HL-60 (cell line): ENCODE measurements around the gene MAP1LC3A.

Experiments
- DNase-seq, 2 experiments: peaks; one replicate each; pipeline ENCODE4 v3.0.0-alpha.2; 2010 to 2020; ENCODE audit warnings: low read depth in 1 of 2, low spot score in 1 of 2
- H3K27ac ChIP-seq: fragments of 250-450 bp; sonication (Bioruptor Pico); replicated peaks from 2 replicates; pipeline ENCODE4 v1.5.1; 2020; ENCODE audit warnings: mild to moderate bottlenecking, moderate library complexity
- H3K27me3 ChIP-seq: fragments of 250-450 bp; sonication (Bioruptor Pico); 2 replicates; pipeline ENCODE4 v1.5.1; 2021; ENCODE audit warnings: mild to moderate bottlenecking, moderate library complexity; ENCODE audit not compliant: insufficient read depth, poor library complexity, severe bottlenecking
- H3K4me3 ChIP-seq: replicated peaks from 2 replicates; pipeline ENCODE4 v1.5.1; 2011; ENCODE audit warnings: mild to moderate bottlenecking, control low read depth, low read length; ENCODE audit not compliant: insufficient read depth
- CTCF ChIP-seq: IDR thresholded peaks from one replicate; pipeline ENCODE4 v1.5.1; 2011; ENCODE audit warnings: low read length, control low read depth, inconsistent platforms; ENCODE audit not compliant: insufficient read depth
- GABPA ChIP-seq: IDR thresholded peaks from 2 replicates; pipeline ENCODE4 v1.6.1; 2012; ENCODE audit warnings: low read depth
- POLR2AphosphoS5 ChIP-seq: IDR thresholded peaks from 2 replicates; pipeline ENCODE4 v1.6.1; 2012; ENCODE audit warnings: low read depth
- REST ChIP-seq: IDR thresholded peaks from 2 replicates; pipeline ENCODE4 v1.6.1; 2012; ENCODE audit warnings: low read depth; ENCODE audit not compliant: insufficient replicate concordance
- SPI1 ChIP-seq: IDR thresholded peaks from 2 replicates; pipeline ENCODE4 v1.6.1; 2012; ENCODE audit warnings: low read depth, mild to moderate bottlenecking, borderline replicate concordance

Gene MAP1LC3A

GRCh38 chr20:34583544-34583943 is 25.0 kb downstream of the MAP1LC3A start:
- Histone ChIP-seq H3K4me3 (no peak overlapping the region), H3K27ac (no peak overlapping the region), H3K27me3 (no peaks in the 10 kb centered on the region)
- no peak for DNase-seq
- no peak for TF ChIP-seq SPI1
- no peak for TF ChIP-seq REST
- no peak for TF ChIP-seq GABPA
- TF ChIP-seq CTCF: no peak
- no peak for TF ChIP-seq POLR2AphosphoS5

- TF ChIP-seq POLR2AphosphoS5 (no peak), SPI1 (no peak), CTCF (no peak), REST (no peak), GABPA (no peak)
- Histone ChIP-seq H3K27me3 (no peaks in the 10 kb centered on the region), H3K27ac (no peak overlapping the region), H3K4me3 (no peak overlapping the region)
- no peak for DNase-seq
Measured at GRCh38 chr20:34585019-34585418, 26.5 kb downstream of the MAP1LC3A start.

GRCh38 chr20:34586488-34587163 is 28.1 kb downstream of the MAP1LC3A start:
- TF ChIP-seq POLR2AphosphoS5 (no peak), CTCF (no peak), REST (no peak), GABPA (no peak), SPI1 (no peak)
- Histone ChIP-seq H3K27ac (no peak overlapping the region), H3K27me3 (no peaks in the 10 kb centered on the region), H3K4me3 (no peak overlapping the region)
- no peak for DNase-seq
